Stimulated activated CD4-positive, alpha-beta T cell treated with anti-CD3 and anti-CD28 coated beads, Interleukin-1b, Interleukin-23, amount 100 ng/mL, for 4 hours (primary cell): ENCODE data around the gene EIF5A.

Source experiments
- DNase-seq, 2 donors: peaks; one replicate each; pipeline ENCODE4 v3.0.0-alpha.2; 2020; ENCODE audit warnings: low read depth in 2 of 2

The EIF5A gene

DNA sequence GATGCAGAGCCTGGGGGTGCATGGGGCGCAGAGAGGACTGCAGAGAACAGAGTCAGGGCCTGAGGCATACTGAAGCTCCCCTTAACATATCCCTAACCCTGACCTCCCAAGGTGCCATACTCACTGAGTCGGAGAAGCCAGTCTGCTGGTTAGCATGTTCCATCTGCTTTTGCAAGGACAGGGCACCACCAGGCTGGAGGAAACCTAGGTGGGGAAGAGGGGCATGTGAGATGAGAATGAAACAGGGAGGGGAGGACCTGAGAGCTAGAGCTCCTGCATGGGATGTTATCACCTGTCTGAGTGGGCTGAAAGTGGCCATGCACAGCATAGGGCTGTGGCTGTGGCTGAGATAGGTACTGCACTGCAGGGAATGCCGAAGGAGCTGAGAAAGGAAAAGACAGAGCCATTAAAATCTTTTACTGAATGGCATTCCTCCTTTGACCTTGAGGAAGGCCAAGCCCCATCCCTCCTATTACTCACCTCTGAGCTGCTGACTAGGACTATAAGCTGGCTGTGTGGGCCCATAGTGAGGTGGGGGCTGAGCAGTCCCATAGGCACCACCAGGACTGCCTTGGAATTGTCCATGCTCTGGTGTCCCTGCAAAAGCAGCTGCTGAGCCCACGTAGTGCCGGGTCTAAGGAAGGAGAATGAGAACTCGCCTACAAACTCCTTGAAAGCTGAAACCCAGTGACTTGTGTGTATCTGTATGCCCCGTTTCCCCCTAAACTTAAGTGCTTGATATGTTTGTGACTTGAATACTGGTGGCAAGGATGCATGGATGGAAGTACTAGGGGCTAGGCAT is 5.9 kb downstream of the EIF5A start:
- no peak for DNase-seq

DNA sequence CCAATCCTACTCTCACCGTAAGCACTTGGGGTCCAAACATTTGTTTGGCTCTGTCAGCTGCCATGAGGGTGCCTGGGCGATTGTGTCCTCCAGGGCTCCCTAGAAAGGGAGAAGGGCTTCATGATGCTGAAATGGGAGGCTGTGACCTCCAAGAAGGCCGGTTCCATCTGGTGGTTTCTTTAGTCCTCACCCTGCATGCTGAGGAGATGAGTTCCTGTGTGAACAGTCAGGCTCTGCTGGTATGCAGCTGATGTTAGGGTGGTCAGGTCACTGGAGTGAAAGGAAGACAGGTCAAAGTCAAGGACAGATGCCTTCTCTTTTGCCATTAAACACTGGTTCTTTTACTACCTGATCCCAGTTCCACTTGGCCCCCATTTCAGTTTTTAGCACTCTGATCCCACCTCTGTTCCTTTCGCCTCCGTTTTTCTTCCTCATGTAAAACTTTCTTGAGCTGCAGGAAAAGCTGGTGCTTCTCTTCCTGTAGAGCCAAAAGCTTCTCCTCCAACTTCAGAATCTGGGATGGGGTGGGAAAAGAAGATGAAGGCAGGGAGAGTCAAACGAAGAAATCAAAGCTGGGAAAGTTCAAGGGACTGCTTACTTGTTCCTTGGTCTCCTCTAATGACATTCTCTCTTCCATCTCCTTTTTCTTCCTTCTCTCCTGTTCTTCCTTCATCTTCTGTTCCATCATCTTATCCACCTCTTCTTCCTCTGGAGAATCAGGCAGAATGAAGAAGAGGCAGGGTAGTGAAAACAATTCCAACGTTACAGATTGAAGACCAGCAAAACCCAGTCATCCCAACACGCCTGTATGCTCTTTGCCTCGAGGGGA is 6.7 kb downstream of the EIF5A start:
- no peak for DNase-seq

- peak; percentile 85 to 93 for DNase-seq
These were observed 7.5 kb downstream of the EIF5A start, which contains the start of gene GPS2 for GRCh38 chr17:7314719-7315569. TSS of gene GPS2 (minus strand) at chr17:7315360. CDS start at chr17:7315052, 308 bp downstream.

DNA sequence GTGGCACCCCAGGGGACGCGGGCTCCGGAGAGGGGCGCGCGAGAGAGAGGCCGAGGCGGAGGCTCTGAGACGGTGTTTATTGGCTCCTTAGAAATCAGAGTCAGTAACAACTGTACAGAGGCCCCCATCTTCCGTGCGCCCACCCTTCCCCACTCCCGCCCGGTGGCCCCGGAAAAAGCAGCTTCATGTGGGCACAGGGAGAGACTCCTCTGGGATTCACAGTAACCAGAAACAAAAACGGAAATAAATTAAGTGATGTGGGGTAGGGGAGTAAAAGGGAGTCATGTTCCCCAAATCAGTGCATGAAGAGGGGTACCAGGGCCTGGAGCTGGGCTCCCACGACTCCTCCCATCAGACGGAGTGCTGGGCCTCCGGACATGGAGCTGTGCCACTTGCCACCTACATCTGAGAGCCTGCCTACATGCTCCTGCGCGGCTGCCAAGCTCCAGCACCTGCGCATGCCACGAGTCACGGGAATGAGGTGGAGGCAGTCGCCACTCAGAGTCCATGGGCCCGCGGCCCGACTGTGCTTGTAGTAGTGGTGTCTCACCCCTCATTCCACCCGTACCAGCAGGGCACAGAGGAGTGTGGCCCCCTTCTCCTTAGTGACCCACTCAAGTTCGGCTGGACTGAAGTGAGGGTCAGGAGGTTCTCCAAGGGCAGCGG is 8.3 kb downstream of the EIF5A start:
- no peak for DNase-seq

GRCh38 chr17:7317161-7317803 is 9.9 kb downstream of the EIF5A start:
- no peak for DNase-seq

DNA sequence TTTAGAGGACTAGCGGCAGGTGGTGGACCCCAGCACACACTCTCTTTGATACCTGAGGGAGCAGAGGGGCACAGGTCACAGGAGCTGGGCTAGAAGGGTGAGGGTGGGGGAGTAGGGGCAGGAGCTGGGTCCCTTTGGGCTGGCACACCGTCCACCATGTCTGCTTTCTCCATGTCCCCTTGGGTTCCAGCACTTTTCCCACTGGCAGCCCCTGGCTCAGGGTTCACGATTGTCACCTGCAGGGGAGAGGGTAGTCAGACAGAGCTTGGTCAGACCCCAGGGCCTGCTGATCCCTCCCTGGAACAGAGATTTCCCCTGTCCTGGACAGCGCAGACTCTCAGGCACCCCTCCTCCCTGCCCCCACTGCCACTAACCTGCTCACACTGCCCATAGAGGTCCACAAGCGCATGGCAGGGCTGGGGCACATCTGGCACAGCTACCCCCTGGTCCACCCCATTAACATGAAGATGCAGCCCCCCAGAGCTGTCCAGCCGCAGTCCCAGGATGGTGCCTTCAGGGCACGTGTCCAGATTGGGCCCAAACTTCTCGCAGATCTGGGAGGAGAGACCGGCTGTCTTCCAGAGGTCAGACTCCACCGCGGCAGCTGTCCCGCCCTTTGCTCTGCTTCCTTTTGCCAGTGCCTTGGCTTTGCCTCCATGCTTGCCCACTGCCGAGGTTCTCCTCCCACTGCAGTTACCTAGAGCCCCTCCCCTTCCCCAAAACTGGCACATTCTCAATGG is 10.9 kb downstream of the EIF5A start:
- DNase-seq = no peak

- DNase-seq = no peak
These were observed 14.0 kb downstream of the EIF5A start for GRCh38 chr17:7321466-7321865.

DNA sequence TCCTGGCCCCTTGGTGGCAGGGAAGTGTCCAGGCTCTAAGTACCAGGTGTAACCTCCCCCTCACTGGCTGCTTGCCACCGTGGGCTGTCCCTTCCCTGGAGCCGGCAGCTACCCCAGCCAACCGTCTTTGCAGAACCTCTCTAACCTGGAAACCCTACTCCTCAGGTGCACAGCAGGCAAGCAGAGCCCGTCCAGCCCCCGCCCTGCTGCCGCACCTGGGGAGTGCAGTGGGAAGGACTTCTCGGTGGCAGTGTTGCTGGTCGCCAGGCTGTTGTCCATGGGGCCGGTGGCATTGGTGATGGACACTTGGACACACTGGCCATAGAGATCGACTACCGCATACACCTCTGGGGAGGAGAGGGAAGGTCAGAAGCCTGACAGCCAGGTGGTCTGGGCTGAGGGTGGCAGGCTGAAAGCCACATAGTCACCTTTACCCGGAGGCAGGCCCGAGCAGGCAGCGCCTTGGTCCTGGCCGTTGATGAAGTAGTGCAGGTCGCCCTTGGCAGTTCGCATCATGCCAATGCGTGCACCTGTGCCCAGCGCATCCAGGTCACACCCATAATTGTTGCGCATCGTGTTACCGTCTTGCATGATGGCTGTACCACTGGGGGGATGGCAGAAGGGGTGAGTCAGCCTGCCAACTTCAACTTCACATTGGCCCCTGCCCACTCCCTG is 15.2 kb downstream of the EIF5A start:
- no peak for DNase-seq

- peak; percentile 56 to 63 for DNase-seq
These were observed 16.5 kb downstream of the EIF5A start for GRCh38 chr17:7323731-7324437.

DNA sequence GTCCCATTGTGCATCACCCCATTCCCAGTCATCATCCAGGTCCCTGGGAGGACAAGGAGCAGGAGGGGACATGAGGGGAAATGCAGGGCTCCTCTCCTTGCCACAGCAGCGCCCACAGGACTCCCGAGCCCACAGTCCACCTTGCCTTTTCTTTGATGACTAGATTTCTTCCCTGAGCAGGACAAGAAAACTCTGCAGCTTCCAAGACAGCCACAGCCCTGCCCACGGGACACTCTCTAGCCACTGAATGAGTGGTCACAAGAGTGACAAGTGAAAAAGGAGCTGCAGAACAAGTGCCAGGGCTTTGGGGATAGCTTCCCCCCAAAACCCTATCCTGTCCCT is 17.0 kb downstream of the EIF5A start:
- no peak for DNase-seq

GRCh38 chr17:7325031-7325528 is 17.7 kb downstream of the EIF5A start:
- no peak for DNase-seq

DNA sequence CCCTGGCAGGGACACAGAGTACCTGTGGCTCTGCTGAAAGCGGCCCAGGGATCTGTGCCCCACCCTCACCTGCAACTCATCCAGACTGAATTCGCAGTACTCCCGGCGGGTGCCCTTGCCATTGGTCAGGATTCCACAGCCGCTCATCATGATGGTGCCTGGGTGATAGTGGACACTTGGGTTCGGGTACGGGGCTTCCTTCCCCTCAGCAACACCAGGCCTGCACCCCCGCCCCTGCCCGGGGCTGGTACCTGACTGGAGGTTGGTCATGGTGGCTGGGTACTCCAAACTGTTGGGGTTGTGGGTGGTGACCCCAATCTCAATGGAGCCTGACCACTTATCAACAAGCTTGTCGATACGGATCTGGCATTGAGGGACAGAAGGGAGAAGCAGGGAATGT is 18.8 kb downstream of the EIF5A start:
- DNase-seq = no peak

GRCh38 chr17:7327056-7327455 is 19.6 kb downstream of the EIF5A start:
- DNase-seq = no peak

DNA sequence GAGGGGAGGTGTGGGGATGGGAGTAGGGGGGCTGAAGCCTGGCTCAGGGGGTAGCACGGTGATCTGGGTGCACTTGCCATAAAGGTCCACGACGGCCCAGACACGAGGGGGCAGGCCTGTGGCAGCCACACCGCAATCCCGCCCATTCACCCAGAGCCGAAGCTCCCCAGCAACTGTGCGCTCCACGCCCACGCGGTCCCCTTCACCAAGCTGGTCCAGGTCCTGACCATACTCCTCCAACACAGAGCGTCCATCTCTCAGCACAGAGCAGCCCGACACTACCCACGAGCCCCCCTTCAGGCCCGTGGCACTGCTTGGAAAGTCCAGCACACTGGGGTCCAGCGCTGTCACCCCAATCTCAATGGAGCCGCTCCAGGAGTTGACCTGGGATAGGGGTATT is 20.1 kb downstream of the EIF5A start:
- DNase-seq = no peak

GRCh38 chr17:7328009-7328408 is 20.6 kb downstream of the EIF5A start:
- no peak for DNase-seq

DNA sequence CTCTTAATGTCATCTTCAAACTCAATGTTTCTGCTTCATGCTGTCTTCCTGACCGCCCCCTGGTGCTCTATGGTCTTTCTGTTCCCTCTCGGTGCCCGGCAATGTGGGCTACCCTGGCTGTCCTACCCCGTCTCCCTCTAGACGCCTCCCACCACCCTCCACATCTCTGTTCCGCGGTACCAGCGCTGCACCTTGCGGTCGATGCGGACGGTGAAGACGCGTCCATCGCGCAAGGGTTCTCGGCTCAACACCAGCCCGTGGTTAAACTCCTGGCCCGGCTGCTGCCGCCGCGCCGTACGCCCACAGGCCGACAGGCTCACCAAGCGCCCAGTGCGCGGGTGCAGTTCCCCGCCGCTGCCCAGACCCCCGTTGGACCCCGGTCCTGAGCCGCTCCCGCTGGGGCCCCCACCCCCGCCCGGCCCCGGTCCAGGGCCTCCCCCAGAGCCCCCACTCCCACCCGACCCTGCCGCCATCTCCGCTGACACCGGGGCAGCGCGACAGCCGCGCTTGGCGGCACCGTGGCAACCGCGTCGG is 21.5 kb downstream of the EIF5A start, which contains the start of gene NEURL4:
TSS of gene NEURL4 (minus strand) at position 496 of the 534 bp plus-strand sequence. CDS start at position 473, 23 bp downstream.
- no peak for DNase-seq

GRCh38 chr17:7329374-7329996 is 22.1 kb downstream of the EIF5A start:
- DNase-seq = peak; percentile 90 to 91
